Neural cell (in vitro differentiated cells): ENCODE results near the gene ANKRD31. TPM values are rescaled to one million over a fixed set of nuclear protein-coding genes. Genes with fewer than 3 reads are reported as not detected.

ENCODE experiments used
- H2AFZ ChIP-seq: fragments of 200-600, 300-800 bp; sonication (generic), shearing (Covaris generic); 2 replicates; pipeline ENCODE4 v1.6.0; 2014; ENCODE audit warnings: low read depth, mild to moderate bottlenecking, antibody characterized with exemption, low read length, moderate library complexity
- H3F3A ChIP-seq: fragments of 200-600 bp; shearing (Covaris generic); 2 replicates; pipeline ENCODE4 v1.6.1; 2016; ENCODE audit warnings: mild to moderate bottlenecking, moderate library complexity, mixed read lengths, antibody characterized with exemption, low read length; ENCODE audit not compliant: insufficient read depth, poor library complexity, severe bottlenecking
- H3K27ac ChIP-seq: fragments of 200-600, 300-800 bp; sonication (generic), shearing (Covaris generic); 2 replicates; pipeline ENCODE4 v1.5.1; 2014; ENCODE audit warnings: mild to moderate bottlenecking, low read length, moderate library complexity
- H3K27me3 ChIP-seq: fragments of 300-800, 200-600 bp; sonication (generic), shearing (Covaris generic); 2 replicates; pipeline ENCODE4 v1.6.0; 2014; ENCODE audit warnings: mild to moderate bottlenecking, low read depth, low read length, moderate library complexity; ENCODE audit not compliant: insufficient read depth
- H3K36me3 ChIP-seq: fragments of 300-800, 200-600 bp; sonication (generic), shearing (Covaris generic); 2 replicates; pipeline ENCODE4 v1.5.1; 2014; ENCODE audit warnings: mild to moderate bottlenecking, antibody characterized with exemption, low read length, moderate library complexity; ENCODE audit not compliant: insufficient read depth
- H3K4me2 ChIP-seq: fragments of 300-800, 200-600 bp; sonication (generic), shearing (Covaris generic); 2 replicates; pipeline ENCODE4 v1.6.0; 2014; ENCODE audit warnings: mild to moderate bottlenecking, low read length
- H3K4me3 ChIP-seq: fragments of 300-800, 200-600 bp; sonication (generic), shearing (Covaris generic); 2 replicates; pipeline ENCODE4 v1.5.1; 2014; ENCODE audit warnings: mild to moderate bottlenecking, low read length, moderate library complexity
- H3K79me2 ChIP-seq: fragments of 200-600 bp; shearing (Covaris generic); replicated peaks from 2 replicates; pipeline ENCODE4 v1.6.0; 2014; ENCODE audit warnings: mild to moderate bottlenecking, low read length, moderate library complexity; ENCODE audit not compliant: insufficient read depth
- H3K9ac ChIP-seq: fragments of 300-800, 200-600 bp; sonication (generic), shearing (Covaris generic); 2 replicates; pipeline ENCODE4 v1.6.1; 2016; ENCODE audit warnings: mild to moderate bottlenecking, low read length, mixed read lengths
- H3K9me2 ChIP-seq: fragments of 200-600 bp; shearing (Covaris generic); 2 replicates; pipeline ENCODE4 v1.6.1; 2016; ENCODE audit warnings: mild to moderate bottlenecking, low read length, mixed read lengths; ENCODE audit not compliant: insufficient read depth
- H3K9me3 ChIP-seq: fragments of 200-600, 300-800 bp; sonication (generic), shearing (Covaris generic); 2 replicates; pipeline ENCODE4 v1.6.1; 2016; ENCODE audit warnings: mild to moderate bottlenecking, mixed run types, low read length, moderate library complexity, mixed read lengths
- H4K20me1 ChIP-seq: fragments of 200-600 bp; shearing (Covaris generic); 2 replicates; pipeline ENCODE4 v1.6.1; 2016; ENCODE audit warnings: mild to moderate bottlenecking, mixed run types; ENCODE audit not compliant: insufficient read depth
- EP300 ChIP-seq: fragments of 450-650 bp; conservative IDR thresholded peaks from 2 replicates; pipeline ENCODE4 v1.6.1; 2014; ENCODE audit warnings: antibody characterized with exemption, mild to moderate bottlenecking, moderate library complexity; ENCODE audit not compliant: poor library complexity, severe bottlenecking
- EZH2 ChIP-seq: fragments of 200-600, 300-800 bp; shearing (Covaris generic), sonication (generic); IDR thresholded peaks from 2 replicates; pipeline ENCODE4 v1.6.1; 2014; ENCODE audit warnings: antibody characterized with exemption, low read length, borderline replicate concordance, mild to moderate bottlenecking; ENCODE audit not compliant: insufficient read depth, poor library complexity, severe bottlenecking
- MXI1 ChIP-seq: fragments of 450-650 bp; conservative IDR thresholded peaks from 2 replicates; pipeline ENCODE4 v1.6.1; 2014; ENCODE audit warnings: antibody characterized with exemption, mild to moderate bottlenecking; ENCODE audit not compliant: poor library complexity, severe bottlenecking
- POLR2AphosphoS5 ChIP-seq: IDR thresholded peaks from 2 replicates; pipeline ENCODE4 v1.6.1; 2012
- RAD21 ChIP-seq: fragments of 450-650 bp; conservative IDR thresholded peaks from 2 replicates; pipeline ENCODE4 v1.6.1; 2014; ENCODE audit warnings: antibody characterized with exemption, mild to moderate bottlenecking, moderate library complexity
- SMC3 ChIP-seq: fragments of 450-650 bp; conservative IDR thresholded peaks from 2 replicates; pipeline ENCODE4 v1.6.1; 2014; ENCODE audit warnings: antibody characterized with exemption, mild to moderate bottlenecking, moderate library complexity; ENCODE audit not compliant: poor library complexity
- TAF1 ChIP-seq: IDR thresholded peaks from 2 replicates; pipeline ENCODE4 v1.6.1; 2012; ENCODE audit warnings: low read depth
- polyA plus RNA-seq: library from polyadenylated mRNA; depleted of rRNA; stranded (reverse); fragments of >200 nt; gene quantifications from 2 replicates; pipeline ENCODE4 v1.2.3, GENCODE V29; 2014
- TF ChIP-seq, protein P1 (sequence below): fragments of 450-650 bp; IDR thresholded peaks from 2 replicates; pipeline ENCODE4 v1.5.1; 2014; ENCODE audit warnings: antibody characterized with exemption, mild to moderate bottlenecking, moderate library complexity; ENCODE audit not compliant: poor library complexity, severe bottlenecking
- TF ChIP-seq, protein P2 (sequence below): IDR thresholded peaks from 2 replicates; pipeline ENCODE4 v1.6.1; 2012; ENCODE audit warnings: borderline replicate concordance

The ANKRD31 gene
- polyA plus RNA-seq, 1 donor from 2014 or later, result 0.62 TPM

DNA sequence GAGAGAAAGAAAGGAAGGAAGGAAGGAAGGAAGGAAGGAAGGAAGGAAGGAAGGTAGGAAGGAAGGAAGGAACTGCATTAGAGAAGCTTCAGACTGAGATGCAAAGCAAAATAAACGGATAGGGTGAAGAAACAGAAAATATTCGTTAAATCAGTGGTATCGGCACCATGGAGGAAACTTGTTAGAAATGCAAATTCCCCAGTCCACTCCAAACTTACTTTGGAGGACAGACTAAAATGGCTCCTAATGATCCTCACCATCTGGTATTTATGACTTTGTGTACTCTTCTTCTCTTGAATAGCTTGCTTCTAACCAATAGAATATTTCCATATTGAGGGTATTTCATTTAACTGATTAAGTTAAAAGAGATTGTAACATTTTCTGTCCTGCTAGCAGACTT, 96.4 kb downstream of the ANKRD31 start:
- no peaks in the 10 kb centered on the region for H3K9me2 ChIP-seq

DNA sequence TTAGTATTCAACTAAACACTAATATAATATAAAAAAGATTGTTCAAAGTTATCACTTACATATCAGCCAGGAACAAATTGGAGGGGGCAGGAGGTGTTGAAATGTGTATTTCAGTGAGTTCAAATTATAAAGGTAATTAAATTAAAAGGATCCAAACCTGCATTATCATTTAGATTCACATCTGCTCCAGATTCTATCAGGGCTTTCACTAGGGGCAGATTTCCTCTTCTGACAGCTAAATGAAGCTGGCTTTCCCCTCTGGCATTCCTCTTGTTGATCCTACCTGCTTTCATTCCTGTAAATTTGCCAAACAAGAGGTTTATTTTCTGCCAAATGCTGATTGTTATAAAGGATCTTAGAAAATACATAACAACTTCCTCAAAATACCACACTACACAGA, 98.0 kb downstream of the ANKRD31 start:
- H3K79me2 ChIP-seq, result no peaks in the 10 kb centered on the region
- H3K27ac ChIP-seq, result no peak overlapping the region
- H3K27me3 ChIP-seq, result no peaks in the 10 kb centered on the region
- no peaks in the 10 kb centered on the region for H4K20me1 ChIP-seq
- H3K9me2 ChIP-seq, result no peaks in the 10 kb centered on the region
- H3K9me3 ChIP-seq, result no peaks in the 10 kb centered on the region
- H3K4me2 ChIP-seq, result no peak overlapping the region
- H3F3A ChIP-seq, result no peaks in the 10 kb centered on the region
- no peaks in the 10 kb centered on the region for H3K36me3 ChIP-seq
- H3K9ac ChIP-seq, result no peak overlapping the region
- no peak overlapping the region for H2AFZ ChIP-seq
- H3K4me3 ChIP-seq, result no peak overlapping the region
- no peak for TF ChIP-seq EP300
- TF ChIP-seq SMC3, result no peak
- TF ChIP-seq, protein P1, sequence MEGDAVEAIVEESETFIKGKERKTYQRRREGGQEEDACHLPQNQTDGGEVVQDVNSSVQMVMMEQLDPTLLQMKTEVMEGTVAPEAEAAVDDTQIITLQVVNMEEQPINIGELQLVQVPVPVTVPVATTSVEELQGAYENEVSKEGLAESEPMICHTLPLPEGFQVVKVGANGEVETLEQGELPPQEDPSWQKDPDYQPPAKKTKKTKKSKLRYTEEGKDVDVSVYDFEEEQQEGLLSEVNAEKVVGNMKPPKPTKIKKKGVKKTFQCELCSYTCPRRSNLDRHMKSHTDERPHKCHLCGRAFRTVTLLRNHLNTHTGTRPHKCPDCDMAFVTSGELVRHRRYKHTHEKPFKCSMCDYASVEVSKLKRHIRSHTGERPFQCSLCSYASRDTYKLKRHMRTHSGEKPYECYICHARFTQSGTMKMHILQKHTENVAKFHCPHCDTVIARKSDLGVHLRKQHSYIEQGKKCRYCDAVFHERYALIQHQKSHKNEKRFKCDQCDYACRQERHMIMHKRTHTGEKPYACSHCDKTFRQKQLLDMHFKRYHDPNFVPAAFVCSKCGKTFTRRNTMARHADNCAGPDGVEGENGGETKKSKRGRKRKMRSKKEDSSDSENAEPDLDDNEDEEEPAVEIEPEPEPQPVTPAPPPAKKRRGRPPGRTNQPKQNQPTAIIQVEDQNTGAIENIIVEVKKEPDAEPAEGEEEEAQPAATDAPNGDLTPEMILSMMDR, result no peak
- no peak for TF ChIP-seq MXI1
- TF ChIP-seq, protein P2, sequence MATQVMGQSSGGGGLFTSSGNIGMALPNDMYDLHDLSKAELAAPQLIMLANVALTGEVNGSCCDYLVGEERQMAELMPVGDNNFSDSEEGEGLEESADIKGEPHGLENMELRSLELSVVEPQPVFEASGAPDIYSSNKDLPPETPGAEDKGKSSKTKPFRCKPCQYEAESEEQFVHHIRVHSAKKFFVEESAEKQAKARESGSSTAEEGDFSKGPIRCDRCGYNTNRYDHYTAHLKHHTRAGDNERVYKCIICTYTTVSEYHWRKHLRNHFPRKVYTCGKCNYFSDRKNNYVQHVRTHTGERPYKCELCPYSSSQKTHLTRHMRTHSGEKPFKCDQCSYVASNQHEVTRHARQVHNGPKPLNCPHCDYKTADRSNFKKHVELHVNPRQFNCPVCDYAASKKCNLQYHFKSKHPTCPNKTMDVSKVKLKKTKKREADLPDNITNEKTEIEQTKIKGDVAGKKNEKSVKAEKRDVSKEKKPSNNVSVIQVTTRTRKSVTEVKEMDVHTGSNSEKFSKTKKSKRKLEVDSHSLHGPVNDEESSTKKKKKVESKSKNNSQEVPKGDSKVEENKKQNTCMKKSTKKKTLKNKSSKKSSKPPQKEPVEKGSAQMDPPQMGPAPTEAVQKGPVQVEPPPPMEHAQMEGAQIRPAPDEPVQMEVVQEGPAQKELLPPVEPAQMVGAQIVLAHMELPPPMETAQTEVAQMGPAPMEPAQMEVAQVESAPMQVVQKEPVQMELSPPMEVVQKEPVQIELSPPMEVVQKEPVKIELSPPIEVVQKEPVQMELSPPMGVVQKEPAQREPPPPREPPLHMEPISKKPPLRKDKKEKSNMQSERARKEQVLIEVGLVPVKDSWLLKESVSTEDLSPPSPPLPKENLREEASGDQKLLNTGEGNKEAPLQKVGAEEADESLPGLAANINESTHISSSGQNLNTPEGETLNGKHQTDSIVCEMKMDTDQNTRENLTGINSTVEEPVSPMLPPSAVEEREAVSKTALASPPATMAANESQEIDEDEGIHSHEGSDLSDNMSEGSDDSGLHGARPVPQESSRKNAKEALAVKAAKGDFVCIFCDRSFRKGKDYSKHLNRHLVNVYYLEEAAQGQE, result no peak
- TF ChIP-seq TAF1, result no peak
- TF ChIP-seq EZH2, result no peak
- TF ChIP-seq POLR2AphosphoS5, result no peak

More for the DNA sequence above, 96.4 kb downstream of the ANKRD31 start:
- H3K27ac ChIP-seq, result no peak overlapping the region
- TF ChIP-seq POLR2AphosphoS5 (no peak), EP300 (no peak), EZH2 (no peak), TAF1 (no peak), SMC3 (no peak), MXI1 (no peak), RAD21 (no peak)
- TF ChIP-seq, protein P2, result no peak
- TF ChIP-seq, protein P1, result no peak
- no peak overlapping the region for H3K4me2 ChIP-seq
- H3K9me3 ChIP-seq, result no peaks in the 10 kb centered on the region
- H2AFZ ChIP-seq, result no peak overlapping the region
- H3K9ac ChIP-seq, result no peak overlapping the region
- no peaks in the 10 kb centered on the region for H4K20me1 ChIP-seq
- no peak overlapping the region for H3K4me3 ChIP-seq
- no peaks in the 10 kb centered on the region for H3F3A ChIP-seq
- no peaks in the 10 kb centered on the region for H3K27me3 ChIP-seq
- H3K36me3 ChIP-seq, result no peaks in the 10 kb centered on the region
- no peaks in the 10 kb centered on the region for H3K79me2 ChIP-seq
